Midbrain (tissue), 1 donor: ENCODE measurements around the gene ARL6IP5.

ENCODE experiments used
- DNase-seq: peaks from one replicate; lab custom pipeline; 2025; lab: John Stamatoyannopoulos, UW

The ARL6IP5 gene

GRCh38 chr3:69084326-69085167 is at the start of gene ARL6IP5:
TSS of gene ARL6IP5 (plus strand) at chr3:69084937. CDS start at chr3:69085048, 111 bp downstream.
- DNase-seq = peak; percentile 94

GRCh38 chr3:69044608-69045007 is 40.1 kb upstream of the ARL6IP5 start:
- DNase-seq = no peak

GRCh38 chr3:69048990-69049389 is 35.7 kb upstream of the ARL6IP5 start:
- no peak for DNase-seq

GRCh38 chr3:69051756-69052471 is 32.8 kb upstream of the ARL6IP5 start, which contains the start of gene TMF1:
TSS of gene TMF1 (minus strand) at chr3:69052333. CDS start at chr3:69052086, 247 bp downstream.
- DNase-seq = no peak

- no peak for DNase-seq
Measured at GRCh38 chr3:69052472-69052898, 32.3 kb upstream of the ARL6IP5 start.

- no peak for DNase-seq
Measured at GRCh38 chr3:69058180-69058946, 26.4 kb upstream of the ARL6IP5 start.

GRCh38 chr3:69058947-69059224 is 25.9 kb upstream of the ARL6IP5 start:
- no peak for DNase-seq

- no peak for DNase-seq
Measured at GRCh38 chr3:69059688-69060087, 25.0 kb upstream of the ARL6IP5 start.

- no peak for DNase-seq
Measured at GRCh38 chr3:69063636-69064035, 21.1 kb upstream of the ARL6IP5 start.

- no peak for DNase-seq
Measured at GRCh38 chr3:69065318-69065964, 19.3 kb upstream of the ARL6IP5 start.

- no peak for DNase-seq
Measured at GRCh38 chr3:69066121-69066520, 18.6 kb upstream of the ARL6IP5 start.

GRCh38 chr3:69072928-69073327 is 11.8 kb upstream of the ARL6IP5 start:
- no peak for DNase-seq

- DNase-seq = no peak
Measured at GRCh38 chr3:69079269-69080159, 5.2 kb upstream of the ARL6IP5 start.

GRCh38 chr3:69080233-69080920 is 4.4 kb upstream of the ARL6IP5 start, which contains the start of gene UBA3:
TSS of gene UBA3 (minus strand) at chr3:69080365. CDS start at chr3:69080353, 12 bp downstream.
- peak; percentile 93 for DNase-seq

GRCh38 chr3:69081583-69082262 is 3.0 kb upstream of the ARL6IP5 start:
- no peak for DNase-seq

- DNase-seq = no peak
Measured at GRCh38 chr3:69082361-69082760, 2.4 kb upstream of the ARL6IP5 start.

GRCh38 chr3:69082805-69083204 is 1.9 kb upstream of the ARL6IP5 start:
- peak; percentile 20 for DNase-seq

- no peak for DNase-seq
Measured at GRCh38 chr3:69085168-69085832, 563 bp downstream of the ARL6IP5 start.
